Measurements from ENCODE around the gene TMCC2. TPM values are rescaled to one million over a fixed set of nuclear protein-coding genes. Genes with fewer than 3 reads are reported as not detected.

TMCC2 gene
- total and polyA plus RNA-seq, 2 of the 8 experiments (the other 6 are each of a cell fraction or from before 2014, with no cell fraction given) = 6.7 to 6.8 TPM

DNA sequence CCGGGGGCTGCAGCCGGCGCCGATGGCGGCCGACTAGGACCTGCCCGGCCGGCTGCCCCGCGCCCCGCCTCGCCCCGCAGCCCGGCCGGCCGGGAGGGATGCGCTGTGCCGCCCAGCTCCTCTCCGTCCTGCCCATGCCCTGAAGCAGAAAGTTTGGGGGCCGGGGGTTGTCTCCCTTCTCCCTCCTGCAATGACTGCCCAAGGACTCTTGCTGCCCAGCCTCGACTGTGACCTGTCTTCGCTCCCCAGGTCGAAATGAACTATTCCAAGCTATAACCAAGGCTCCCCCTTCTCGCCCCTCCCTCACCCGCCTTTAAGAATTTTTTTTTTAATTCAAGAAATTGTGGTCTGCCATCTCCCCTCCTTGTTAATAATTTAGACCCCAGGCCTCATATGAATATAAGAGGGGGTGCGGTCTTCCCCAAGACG lies 361 bp downstream of the TMCC2 start:
- Histone ChIP-seq H3K23ac (ENCODE audit: insufficient read length) (no peak overlapping the region), H3K23me2 (ENCODE audit: low read depth, low read length) (peaks cover 11% of the 10 kb centered on the region), H4K91ac (replicated peaks; ENCODE audit: insufficient read length, low read length) (no peak overlapping the region), H3K36me3 (ENCODE audit: control insufficient read depth in 2 of 4, insufficient read depth in 4 of 4, low read length in 3 of 4) (no peaks in the 10 kb centered on the region), H2AFZ (ENCODE audit: low read length) (no peak overlapping the region), H3K18ac (ENCODE audit: extremely low read depth, low read length) (peak overlapping the region; percentile 9; the same call in 1 of the 2 replicates), H4K5ac (ENCODE audit: insufficient read length, low read depth, low read length) (no peak overlapping the region), H3K79me2 (ENCODE audit: control insufficient read depth in 1 of 2, insufficient read depth in 2 of 2, low read length in 2 of 2) (no peaks in the 10 kb centered on the region), H2BK15ac (ENCODE audit: low read length) (no peak overlapping the region), H3K56ac (replicated peaks; ENCODE audit: insufficient read length, low read depth, low read length) (no peak overlapping the region), H3K4me2 (ENCODE audit: insufficient read depth in 1 of 2, low read depth in 2 of 2, low read length in 2 of 2) (peak overlapping the region; percentile 89 to 99), H3K27ac (ENCODE audit: low read depth, low read length) (no peak overlapping the region), H2BK5ac (ENCODE audit: low read depth, low read length) (no peak overlapping the region), H3K9ac (replicated peaks in 1 of 4; ENCODE audit: extremely low read depth in 1 of 4, low read depth in 3 of 4, low read length in 3 of 4) (peak overlapping the region in 3 of 4 experiments; percentile 35 to 59 (median 48); a peak in 3 of 7 replicates), H3K4ac (replicated peaks; ENCODE audit: insufficient read length, low read depth, low read length) (no peak overlapping the region), H4K8ac (ENCODE audit: extremely low read depth, insufficient read depth, low read length) (peak overlapping the region; percentile 59), H2AK5ac (ENCODE audit: low read depth, low read length) (no peak overlapping the region), H2BK20ac (ENCODE audit: low read length) (no peak overlapping the region), H3K9me3 (ENCODE audit: insufficient read depth in 2 of 2, low read depth in 1 of 2, low read length in 1 of 2) (no peaks in the 10 kb centered on the region), H2BK120ac (replicated peaks; ENCODE audit: low read depth, low read length) (no peak overlapping the region), H3K4me1 (replicated peaks in 1 of 4; ENCODE audit: control insufficient read depth in 3 of 4, insufficient read depth in 4 of 4, low read length in 3 of 4) (peaks cover 13 to 18% (median 16%) of the 10 kb centered on the region in 4 experiments; a peak in 6 of 7 replicates), H3K79me1 (ENCODE audit: low read depth, low read length) (no peaks in the 10 kb centered on the region), H3K27me3 (replicated peaks in 1 of 4; ENCODE audit: control insufficient read depth in 3 of 4, extremely low read depth in 1 of 4, insufficient read depth in 3 of 4, low read length in 3 of 4) (peaks cover 0 to 6% (median 4%) of the 10 kb centered on the region in 4 experiments; a peak in 5 of 7 replicates), H2BK12ac (ENCODE audit: low read depth, low read length) (no peak overlapping the region), H3K14ac (ENCODE audit: insufficient read length) (no peak overlapping the region), H4K20me1 (replicated peaks in 1 of 2; ENCODE audit: control insufficient read depth in 1 of 2, insufficient read depth in 2 of 2, low read length in 2 of 2) (peaks cover 3 to 9% of the 10 kb centered on the region in 2 experiments), H3K4me3 (ENCODE audit: extremely low read depth in 1 of 4, insufficient read depth in 2 of 4, low read depth in 3 of 4, low read length in 4 of 4) (peak overlapping the region; percentile 59 to 85 (median 73))
- DNase-seq (ENCODE audit: low read depth in 1 of 2, low spot score in 2 of 2) (no peak), FAIRE-seq (no peak)
- CTCF ChIA-PET (ENCODE audit: partially characterized antibody) = interaction anchor here (0.7 to 40.8 kb wide), 17 partner anchors 11 to 365 kb away, joined by 3 to 1035 read pairs (median 4); partner anchors contain the start of gene NUAK2
- WGBS, 2 experiments (ENCODE audit: extremely low coverage in 1 of 2, insufficient coverage in 1 of 2, insufficient read length in 1 of 2, insufficient replicate concordance in 2 of 2, low coverage in 1 of 2, low lambda C conversion rate in 2 of 2, missing lambda C conversion rate in 1 of 2) = 0% methylated on average over 13 of the region's 27 CpGs; no CpG with 5 or more reads in 1 of the 2 experiments
- POLR2A ChIA-PET (ENCODE audit: partially characterized antibody) = interaction anchor here (0.6 to 3.3 kb wide), 18 partner anchors 11 to 159 kb away, joined by 3 to 13 read pairs (median 4); partner anchors contain the start of genes DSTYK and RBBP5
- TF ChIP-seq, protein P1, sequence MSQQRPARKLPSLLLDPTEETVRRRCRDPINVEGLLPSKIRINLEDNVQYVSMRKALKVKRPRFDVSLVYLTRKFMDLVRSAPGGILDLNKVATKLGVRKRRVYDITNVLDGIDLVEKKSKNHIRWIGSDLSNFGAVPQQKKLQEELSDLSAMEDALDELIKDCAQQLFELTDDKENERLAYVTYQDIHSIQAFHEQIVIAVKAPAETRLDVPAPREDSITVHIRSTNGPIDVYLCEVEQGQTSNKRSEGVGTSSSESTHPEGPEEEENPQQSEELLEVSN (IDR thresholded peaks at IDR 0.05) = no peak
- no peak for TF ChIP-seq RFX5 (IDR thresholded peaks at IDR 0.05; ENCODE audit: borderline replicate concordance, low read depth, low read length)
- TF ChIP-seq RAD21 (IDR thresholded peaks at IDR 0.05 in 1 of 2, conservative IDR thresholded peaks at IDR 0.05 in 1 of 2; ENCODE audit: low read depth in 2 of 2, low read length in 2 of 2) = no peak
- TF ChIP-seq TAF7 (optimal IDR thresholded peaks at IDR 0.05; ENCODE audit: borderline replicate concordance, low read depth, low read length) = no peak
- no peak for TF ChIP-seq BACH1 (IDR thresholded peaks at IDR 0.05; ENCODE audit: low read length)
- TF ChIP-seq KDM1A (IDR thresholded peaks at IDR 0.05; ENCODE audit: borderline replicate concordance, low read length) = no peak
- TF ChIP-seq KDM4A (IDR thresholded peaks at IDR 0.05; ENCODE audit: low read depth, low read length, severe bottlenecking) = peak; percentile 10

Measured in H1 (cell line).